HG03354 (cell line): Measurements from ENCODE around the gene TMEM132D.

ENCODE experiments used
- ATAC-seq: cut with Tn5 transposase; IDR thresholded peaks from one replicate; pipeline ENCODE4 v1.9.1; 2021; ENCODE audit warnings: mild to moderate bottlenecking; ENCODE audit not compliant: unreplicated experiment, poor library complexity, severe bottlenecking

Gene TMEM132D

GRCh38 chr12:129827866-129828384 is 75.9 kb downstream of the TMEM132D start:
- no peak for ATAC-seq

- no peak for ATAC-seq
These were observed 76.5 kb downstream of the TMEM132D start for GRCh38 chr12:129827102-129827865.

GRCh38 chr12:129826273-129826672 is 77.6 kb downstream of the TMEM132D start:
- ATAC-seq, result no peak

- ATAC-seq, result no peak
These were observed 78.5 kb downstream of the TMEM132D start for GRCh38 chr12:129825316-129825715.

GRCh38 chr12:129821964-129822363 is 81.9 kb downstream of the TMEM132D start:
- ATAC-seq, result no peak

GRCh38 chr12:129819391-129819790 is 84.4 kb downstream of the TMEM132D start:
- no peak for ATAC-seq

- ATAC-seq, result no peak
These were observed 88.0 kb downstream of the TMEM132D start for GRCh38 chr12:129815846-129816245.

- ATAC-seq, result no peak
These were observed 91.9 kb downstream of the TMEM132D start for GRCh38 chr12:129811963-129812362.

GRCh38 chr12:129807136-129807535 is 96.7 kb downstream of the TMEM132D start:
- ATAC-seq, result no peak

- no peak for ATAC-seq
These were observed 112.4 kb downstream of the TMEM132D start for GRCh38 chr12:129791396-129791795.

GRCh38 chr12:129790930-129791329 is 112.9 kb downstream of the TMEM132D start:
- no peak for ATAC-seq

- no peak for ATAC-seq
These were observed 113.5 kb downstream of the TMEM132D start for GRCh38 chr12:129790331-129790730.

GRCh38 chr12:129789921-129790320 is 113.9 kb downstream of the TMEM132D start:
- ATAC-seq, result no peak

- ATAC-seq, result no peak
These were observed 115.2 kb downstream of the TMEM132D start for GRCh38 chr12:129788506-129789084.

GRCh38 chr12:129779989-129780388 is 123.8 kb downstream of the TMEM132D start:
- no peak for ATAC-seq

- ATAC-seq, result no peak
These were observed 124.8 kb downstream of the TMEM132D start for GRCh38 chr12:129779033-129779432.

- ATAC-seq, result no peak
These were observed 126.7 kb downstream of the TMEM132D start for GRCh38 chr12:129776977-129777667.

GRCh38 chr12:129772501-129773493 is 131.0 kb downstream of the TMEM132D start:
- ATAC-seq, result no peak

- no peak for ATAC-seq
These were observed 132.6 kb downstream of the TMEM132D start for GRCh38 chr12:129771238-129771637.
